HEK293T (cell line): ENCODE measurements around the gene KLHL29.

Source experiments
- CTCF ChIA-PET: fragments of 350-600 bp; formaldehyde crosslinking; extraction: SDS; loops from one replicate; lab custom pipeline; 2021; ENCODE audit warnings: antibody characterized with exemption, inconsistent platforms; lab: Yijun Ruan, JAX
- POLR2A ChIA-PET: fragments of 350-600 bp; formaldehyde crosslinking; extraction: SDS; loops from one replicate; lab custom pipeline; 2020; ENCODE audit warnings: antibody characterized with exemption, inconsistent platforms; lab: Yijun Ruan, JAX
- DNase-seq: peaks from one replicate; pipeline ENCODE4 v3.0.0; 2012; ENCODE audit warnings: mixed read lengths; ENCODE audit errors: extremely low spot score
- ARNT ChIP-seq: fragments of 450-650 bp; IDR thresholded peaks from 2 replicates; pipeline ENCODE4 v1.6.1; 2017; ENCODE audit warnings: mild to moderate bottlenecking
- BHLHE40 ChIP-seq: fragments of 450-650 bp; IDR thresholded peaks from 2 replicates; pipeline ENCODE4 v1.6.1; 2016; ENCODE audit warnings: mild to moderate bottlenecking, moderate library complexity, borderline replicate concordance
- CTBP1 ChIP-seq: fragments of 450-650 bp; IDR thresholded peaks from 2 replicates; pipeline ENCODE4 v1.6.1; 2016; ENCODE audit warnings: borderline replicate concordance
- ELF4 ChIP-seq: fragments of 450-650 bp; IDR thresholded peaks from 2 replicates; pipeline ENCODE4 v1.6.1; 2017; ENCODE audit warnings: antibody characterized with exemption
- FOXA1 ChIP-seq: fragments of 450-650 bp; IDR thresholded peaks from 2 replicates; pipeline ENCODE4 v1.6.1; 2016; ENCODE audit warnings: mild to moderate bottlenecking
- FOXK2 ChIP-seq: fragments of 450-650 bp; IDR thresholded peaks from 2 replicates; pipeline ENCODE4 v1.6.1; 2016; ENCODE audit warnings: mild to moderate bottlenecking
- FOXM1 ChIP-seq: fragments of 450-650 bp; IDR thresholded peaks from 2 replicates; pipeline ENCODE4 v1.6.1; 2017; ENCODE audit warnings: mild to moderate bottlenecking, borderline replicate concordance
- HDGF ChIP-seq: fragments of 450-650 bp; IDR thresholded peaks from 2 replicates; pipeline ENCODE4 v1.6.1; 2017; ENCODE audit warnings: antibody characterized with exemption, borderline replicate concordance
- L3MBTL2 ChIP-seq: fragments of 450-650 bp; conservative IDR thresholded peaks from 2 replicates; pipeline ENCODE4 v1.6.1; 2016; ENCODE audit warnings: mild to moderate bottlenecking
- LEF1 ChIP-seq: fragments of 450-650 bp; IDR thresholded peaks from 2 replicates; pipeline ENCODE4 v1.6.1; 2017; ENCODE audit warnings: mild to moderate bottlenecking, borderline replicate concordance
- NFRKB ChIP-seq: fragments of 450-650 bp; IDR thresholded peaks from 2 replicates; pipeline ENCODE4 v1.6.1; 2016; ENCODE audit warnings: mild to moderate bottlenecking, moderate library complexity
- SP1 ChIP-seq: fragments of 450-650 bp; IDR thresholded peaks from 2 replicates; pipeline ENCODE4 v1.6.1; 2017
- SUZ12 ChIP-seq: fragments of 450-650 bp; IDR thresholded peaks from 2 replicates; pipeline ENCODE4 v1.6.1; 2016; ENCODE audit warnings: mild to moderate bottlenecking
- TARDBP ChIP-seq: fragments of 450-650 bp; IDR thresholded peaks from 2 replicates; pipeline ENCODE4 v1.6.1; 2016
- ZNF384 ChIP-seq: fragments of 450-650 bp; IDR thresholded peaks from 2 replicates; pipeline ENCODE4 v1.6.1; 2016
- TF ChIP-seq, protein P1 (sequence below): fragments of 450-650 bp; IDR thresholded peaks from 2 replicates; pipeline ENCODE4 v1.6.1; 2016

Gene KLHL29

DNA sequence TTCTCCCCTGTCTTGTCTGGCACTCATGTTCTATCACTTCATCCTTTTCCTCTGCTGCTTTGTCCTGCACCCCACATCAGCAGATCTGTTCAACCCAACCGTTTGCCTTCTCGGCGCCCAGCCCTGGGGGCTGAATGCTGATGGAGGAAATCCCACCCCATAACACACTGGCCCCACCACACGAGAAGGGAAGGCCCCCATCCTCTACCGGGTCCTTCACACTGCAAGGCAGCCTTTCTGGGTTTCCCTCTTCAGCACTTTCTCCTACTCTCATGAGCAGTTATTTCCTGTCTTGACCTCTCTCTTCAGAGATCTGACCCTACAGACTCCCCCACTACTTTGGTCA is 314.6 kb downstream of the KLHL29 start:
- ChIA-PET CTCF (no interaction called here), POLR2A (no interaction called here)
- TF ChIP-seq TARDBP (no peak), CTBP1 (no peak)

DNA sequence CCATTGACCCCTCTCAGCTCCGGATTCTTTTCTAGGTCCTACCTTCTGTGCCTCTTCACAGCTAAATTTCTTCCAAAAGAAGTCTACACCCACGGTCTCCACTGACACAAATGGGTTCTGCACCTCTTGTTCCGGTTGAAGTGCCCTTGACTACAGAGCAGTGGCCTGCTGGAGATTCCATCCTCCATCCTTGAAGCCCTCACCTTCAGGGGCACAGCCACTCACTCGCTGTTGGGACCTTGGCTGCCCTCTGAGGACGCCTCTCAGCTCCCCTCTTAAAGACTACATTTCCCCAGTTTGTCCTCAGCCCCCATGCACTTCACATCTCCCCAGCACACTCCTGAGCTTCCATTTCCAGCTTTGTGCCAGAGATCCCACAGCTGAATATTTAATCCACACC is 315.6 kb downstream of the KLHL29 start:
- CTCF ChIA-PET, result no interaction called here
- TF ChIP-seq TARDBP (no peak), SP1 (no peak), NFRKB (no peak), ARNT (no peak), FOXM1 (no peak), SUZ12 (no peak), ELF4 (no peak), FOXK2 (no peak), LEF1 (no peak), ZNF384 (no peak), FOXA1 (no peak), HDGF (no peak)
- TF ChIP-seq, protein P1, sequence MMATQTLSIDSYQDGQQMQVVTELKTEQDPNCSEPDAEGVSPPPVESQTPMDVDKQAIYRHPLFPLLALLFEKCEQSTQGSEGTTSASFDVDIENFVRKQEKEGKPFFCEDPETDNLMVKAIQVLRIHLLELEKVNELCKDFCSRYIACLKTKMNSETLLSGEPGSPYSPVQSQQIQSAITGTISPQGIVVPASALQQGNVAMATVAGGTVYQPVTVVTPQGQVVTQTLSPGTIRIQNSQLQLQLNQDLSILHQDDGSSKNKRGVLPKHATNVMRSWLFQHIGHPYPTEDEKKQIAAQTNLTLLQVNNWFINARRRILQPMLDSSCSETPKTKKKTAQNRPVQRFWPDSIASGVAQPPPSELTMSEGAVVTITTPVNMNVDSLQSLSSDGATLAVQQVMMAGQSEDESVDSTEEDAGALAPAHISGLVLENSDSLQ, result no peak
- DNase-seq, result no peak
- POLR2A ChIA-PET, result no interaction called here

More for the DNA sequence above, 314.6 kb downstream of the KLHL29 start:
- no peak for DNase-seq

DNA sequence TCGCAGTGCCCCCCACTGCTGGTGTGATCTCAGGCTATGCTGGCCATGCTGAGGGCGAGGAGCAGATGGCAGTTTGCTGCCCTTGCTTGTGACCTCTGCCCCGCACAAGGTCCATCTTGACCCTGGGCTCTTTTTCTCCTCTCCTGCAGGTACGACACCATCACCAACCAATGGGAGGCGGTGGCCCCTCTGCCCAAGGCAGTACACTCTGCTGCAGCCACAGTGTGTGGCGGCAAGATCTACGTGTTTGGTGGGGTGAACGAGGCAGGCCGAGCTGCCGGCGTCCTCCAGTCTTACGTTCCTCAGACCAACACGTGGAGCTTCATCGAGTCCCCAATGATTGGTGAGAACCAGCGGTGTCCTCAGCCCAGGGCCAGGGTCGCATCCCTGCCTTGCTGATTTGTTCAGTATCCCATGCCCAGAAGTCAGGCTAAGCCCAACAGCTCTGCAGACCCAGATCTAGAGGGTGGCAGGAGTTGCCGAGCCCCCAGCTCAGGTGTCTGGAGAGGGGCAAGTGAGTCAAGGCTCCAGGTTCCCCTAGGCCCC is 318.1 kb downstream of the KLHL29 start:
- TF ChIP-seq CTBP1, result no peak
- no peak for TF ChIP-seq FOXM1
- no peak for TF ChIP-seq FOXA1
- TF ChIP-seq NFRKB, result no peak
- POLR2A ChIA-PET, result no interaction called here
- CTCF ChIA-PET, result no interaction called here
- DNase-seq, result no peak

DNA sequence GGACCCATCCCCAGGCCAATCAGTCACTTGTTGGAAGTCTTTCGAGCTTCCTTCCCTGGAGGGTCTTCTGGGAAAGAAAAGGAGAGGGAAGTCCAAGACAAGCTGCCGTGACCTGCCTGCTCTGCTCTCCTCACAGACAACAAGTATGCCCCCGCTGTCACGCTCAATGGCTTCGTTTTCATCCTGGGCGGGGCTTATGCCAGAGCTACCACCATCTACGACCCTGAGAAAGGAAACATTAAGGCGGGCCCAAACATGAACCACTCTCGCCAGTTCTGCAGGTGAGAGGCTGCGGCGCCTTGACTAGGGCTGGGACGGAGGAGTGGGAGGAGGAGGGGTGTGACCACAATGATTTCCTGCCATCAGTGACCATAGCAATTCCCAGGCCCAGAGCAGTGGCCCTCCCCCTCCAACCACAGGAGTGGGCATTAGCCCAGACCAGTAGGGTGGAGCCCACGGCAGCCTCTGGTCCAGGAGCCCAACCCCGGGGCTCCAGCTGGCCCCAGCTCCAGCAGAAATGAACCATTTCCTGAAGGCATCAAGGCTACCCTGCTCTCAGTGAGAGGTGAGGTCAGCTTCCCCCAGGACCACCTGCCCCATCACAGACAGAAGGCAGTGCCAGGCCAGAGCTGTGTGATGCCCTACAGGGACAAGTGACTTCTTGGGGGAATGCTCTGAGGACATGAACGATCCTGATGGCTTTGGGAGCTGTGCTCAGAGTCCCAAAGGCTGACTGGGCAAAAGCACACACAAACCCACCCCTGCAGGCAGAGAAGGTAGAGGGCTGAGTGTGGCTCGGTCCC is 318.8 kb downstream of the KLHL29 start:
- ChIA-PET CTCF (no interaction called here), POLR2A (no interaction called here)
- TF ChIP-seq FOXM1 (no peak), NFRKB (no peak), LEF1 (no peak), BHLHE40 (no peak), ZNF384 (no peak)
- TF ChIP-seq, protein P1, result no peak
- DNase-seq, result no peak

DNA sequence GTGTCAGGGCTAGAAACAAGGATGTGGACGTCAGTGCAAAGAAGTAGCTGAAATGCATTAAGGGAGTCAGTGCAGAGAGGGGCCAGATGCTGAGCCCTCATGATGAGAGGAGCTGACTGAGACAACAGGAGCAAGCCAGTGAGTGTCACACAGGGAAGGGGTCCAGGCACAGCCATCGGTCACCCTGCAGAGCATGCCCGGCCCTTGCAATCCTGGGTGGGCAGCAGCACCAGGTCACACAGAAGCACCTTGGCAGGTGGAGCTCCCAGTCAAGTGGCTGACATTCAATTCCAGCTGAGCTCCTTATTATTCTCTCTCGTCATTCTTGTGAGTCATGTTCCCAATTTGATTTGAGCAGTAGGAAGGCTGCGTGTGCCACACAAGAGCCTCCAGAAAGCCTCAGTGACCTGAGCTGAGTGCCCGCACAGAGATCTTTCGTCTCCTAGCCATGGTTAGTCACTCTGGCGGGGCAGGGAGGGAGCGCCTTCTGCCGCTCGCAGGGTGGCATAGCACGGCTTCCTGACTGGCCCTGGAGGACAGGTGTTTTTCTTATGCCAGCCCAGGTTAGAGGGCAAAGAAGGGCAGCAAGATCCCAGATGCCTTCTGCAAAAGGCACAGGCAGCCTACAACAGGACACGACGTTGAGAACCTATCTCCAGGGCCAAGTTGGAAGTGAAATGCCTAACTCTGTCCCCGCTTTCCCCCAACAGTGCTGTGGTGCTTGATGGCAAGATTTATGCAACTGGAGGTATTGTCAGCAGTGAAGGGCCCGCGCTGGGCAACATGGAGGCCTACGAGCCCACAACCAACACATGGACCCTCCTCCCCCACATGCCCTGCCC is 321.0 kb downstream of the KLHL29 start:
- no peak for DNase-seq
- CTCF ChIA-PET, result no interaction called here
- POLR2A ChIA-PET, result no interaction called here
- TF ChIP-seq BHLHE40 (no peak), HDGF (no peak), L3MBTL2 (no peak), ZNF384 (no peak), ELF4 (no peak), SUZ12 (no peak), FOXA1 (no peak), ARNT (no peak)
- TF ChIP-seq, protein P1, result no peak

DNA sequence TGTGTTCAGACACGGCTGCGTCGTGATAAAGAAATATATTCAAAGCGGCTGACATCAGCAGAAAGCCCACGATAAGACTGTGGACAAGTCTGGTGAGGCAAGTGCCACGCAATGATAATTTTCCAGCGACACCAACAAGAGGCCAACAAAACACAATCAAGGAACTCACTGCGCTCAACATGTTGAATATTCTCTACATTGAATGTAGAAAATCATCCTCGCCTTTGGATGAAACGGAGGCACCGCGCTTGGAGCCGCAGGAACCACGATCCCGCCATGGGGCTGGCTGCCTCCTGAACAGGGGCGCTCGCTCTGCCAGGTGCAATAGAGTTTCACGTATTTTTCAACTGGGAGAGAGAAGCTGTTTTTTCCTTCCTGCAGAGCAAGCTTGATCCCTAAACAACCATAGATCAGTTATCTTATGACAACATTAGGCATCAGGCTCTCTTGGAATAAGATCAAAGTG is 321.7 kb downstream of the KLHL29 start:
- ChIA-PET CTCF (no interaction called here), POLR2A (no interaction called here)
- no peak for DNase-seq
- TF ChIP-seq HDGF (no peak), LEF1 (no peak), SP1 (no peak), ARNT (no peak), NFRKB (no peak), FOXM1 (no peak), CTBP1 (no peak), TARDBP (no peak), SUZ12 (no peak), FOXK2 (no peak), BHLHE40 (no peak), L3MBTL2 (no peak), FOXA1 (no peak), ZNF384 (no peak)
- TF ChIP-seq, protein P1, result no peak
